Spinal cord (tissue), 10 donors: ENCODE results near the gene PREX1. TPM values are rescaled to one million over a fixed set of nuclear protein-coding genes. Genes with fewer than 3 reads are reported as not detected.

Source experiments
- DNase-seq, 6 donors: peaks; one replicate each; pipeline versions ENCODE4 v3.0.0 to v3.0.0-alpha.2; 2013 to 2015; ENCODE audit warnings: low spot score in 6 of 6, low read depth in 4 of 6
- H3K27ac ChIP-seq: one replicate; pipeline ENCODE4 v1.5.1; 2013; ENCODE audit warnings: low read depth, low read length, control low read depth
- H3K27me3 ChIP-seq: one replicate; pipeline ENCODE4 v1.6.1; 2013; ENCODE audit warnings: low read length; ENCODE audit not compliant: control insufficient read depth, insufficient read depth
- H3K36me3 ChIP-seq: one replicate; pipeline ENCODE4 v1.6.1; 2013; ENCODE audit warnings: low read length; ENCODE audit not compliant: control insufficient read depth, insufficient read depth
- H3K4me1 ChIP-seq: one replicate; pipeline ENCODE4 v1.6.1; 2013; ENCODE audit warnings: low read length; ENCODE audit not compliant: control insufficient read depth, insufficient read depth
- H3K4me3 ChIP-seq: one replicate; pipeline ENCODE4 v1.5.1; 2013; ENCODE audit warnings: low read depth, low read length, control low read depth
- H3K9me3 ChIP-seq: one replicate; pipeline ENCODE4 v1.6.1; 2013; ENCODE audit warnings: low read length; ENCODE audit not compliant: control insufficient read depth, insufficient read depth
- WGBS: methylation state at CpG from one replicate; pipeline ENCODE4 v1.1.5; 2013; ENCODE audit warnings: missing lambda C conversion rate; ENCODE audit not compliant: insufficient coverage; 5-methylcytosine and 5-hydroxymethylcytosine counted together
- polyA plus RNA-seq, 2 donors: library from polyadenylated mRNA; unstranded; fragments of 120-200 nt; gene quantifications; one replicate each; pipeline ENCODE4 v1.2.1, GENCODE V29; 2013; ENCODE audit not compliant: insufficient read length in 2 of 2
- total RNA-seq, 2 donors: library from RNA; depleted of rRNA in 1 of 2; stranded (reverse); fragments of 120-200 nt in 1 of 2; fragments of >200 nt in 1 of 2; gene quantifications; one replicate each; pipeline versions ENCODE4 v1.2.3 to v1.2.4, GENCODE V29; 2013 to 2014
- donor health status: healthy.

Gene PREX1
- total and polyA plus RNA-seq, 4 donors = 46.7 to 99.1 (median 72.9) TPM

- Histone ChIP-seq H3K9me3 (no peaks in the 10 kb centered on the region), H3K27ac (no peak overlapping the region), H3K4me3 (no peak overlapping the region), H3K36me3 (peaks cover 58% of the 10 kb centered on the region), H3K4me1 (peaks cover 31% of the 10 kb centered on the region), H3K27me3 (no peaks in the 10 kb centered on the region)
- WGBS = 55% methylated on average over 9 of the region's 10 CpGs
- DNase-seq = peak in 1 of 6 donors; percentile 68
Measured at GRCh38 chr20:48668451-48668946, 159.3 kb downstream of the PREX1 start.

- WGBS = 84% methylated on average over 12 of the region's 15 CpGs
- H3K27ac ChIP-seq = no peak overlapping the region
- no peak for DNase-seq
- peaks cover 31% of the 10 kb centered on the region for H3K4me1 ChIP-seq
- H3K4me3 ChIP-seq = no peak overlapping the region
- peaks cover 59% of the 10 kb centered on the region for H3K36me3 ChIP-seq
- H3K9me3 ChIP-seq = no peaks in the 10 kb centered on the region
- no peaks in the 10 kb centered on the region for H3K27me3 ChIP-seq
Measured at GRCh38 chr20:48667889-48668413, 159.8 kb downstream of the PREX1 start.

GRCh38 chr20:48667481-48667880 is 160.3 kb downstream of the PREX1 start:
- no peaks in the 10 kb centered on the region for H3K9me3 ChIP-seq
- H3K36me3 ChIP-seq = peaks cover 60% of the 10 kb centered on the region
- H3K4me3 ChIP-seq = no peak overlapping the region
- no peaks in the 10 kb centered on the region for H3K27me3 ChIP-seq
- no peak overlapping the region for H3K27ac ChIP-seq
- 95% methylated on average over 6 of the region's 6 CpGs for WGBS
- no peak for DNase-seq
- peaks cover 31% of the 10 kb centered on the region for H3K4me1 ChIP-seq

GRCh38 chr20:48665785-48666184 is 162.0 kb downstream of the PREX1 start:
- H3K27me3 ChIP-seq = no peaks in the 10 kb centered on the region
- no peak for DNase-seq
- 84% methylated on average over 2 of the region's 8 CpGs for WGBS
- no peak overlapping the region for H3K4me3 ChIP-seq
- H3K9me3 ChIP-seq = no peaks in the 10 kb centered on the region
- H3K36me3 ChIP-seq = peaks cover 62% of the 10 kb centered on the region
- H3K4me1 ChIP-seq = peaks cover 31% of the 10 kb centered on the region
- H3K27ac ChIP-seq = no peak overlapping the region

DNA sequence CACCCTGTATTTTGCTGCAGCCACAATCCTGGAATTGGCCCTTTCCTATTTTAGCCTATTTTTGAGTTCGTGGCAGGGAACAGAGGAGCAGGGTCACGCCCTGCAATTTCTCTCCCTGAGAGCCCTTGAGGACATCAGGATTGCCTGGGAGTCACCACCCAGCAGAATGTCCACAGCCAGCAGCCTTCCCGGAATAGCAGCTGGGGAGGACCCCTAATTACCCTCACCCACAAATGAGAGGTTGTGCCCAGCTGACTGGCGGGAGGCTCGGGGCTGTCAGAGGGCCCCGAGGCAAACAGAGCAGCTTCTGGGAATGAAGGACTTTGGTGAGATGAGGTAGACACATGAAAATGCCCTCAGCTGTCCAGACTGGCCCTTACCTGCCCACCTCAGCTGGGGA is 165.1 kb downstream of the PREX1 start:
- no peak for DNase-seq
- H3K9me3 ChIP-seq = no peaks in the 10 kb centered on the region
- peaks cover 58% of the 10 kb centered on the region for H3K36me3 ChIP-seq
- H3K4me3 ChIP-seq = no peak overlapping the region
- H3K27me3 ChIP-seq = no peaks in the 10 kb centered on the region
- H3K27ac ChIP-seq = no peak overlapping the region
- 77% methylated on average over 3 of the region's 6 CpGs for WGBS
- peaks cover 14% of the 10 kb centered on the region for H3K4me1 ChIP-seq

GRCh38 chr20:48661575-48662455 is 166.0 kb downstream of the PREX1 start:
- no peaks in the 10 kb centered on the region for H3K27me3 ChIP-seq
- peaks cover 18% of the 10 kb centered on the region for H3K4me1 ChIP-seq
- DNase-seq = no peak
- H3K9me3 ChIP-seq = no peaks in the 10 kb centered on the region
- no peak overlapping the region for H3K4me3 ChIP-seq
- WGBS = 84% methylated on average over 6 of the region's 14 CpGs
- H3K36me3 ChIP-seq = peaks cover 65% of the 10 kb centered on the region
- H3K27ac ChIP-seq = no peak overlapping the region

- H3K9me3 ChIP-seq = no peaks in the 10 kb centered on the region
- H3K27ac ChIP-seq = no peak overlapping the region
- H3K27me3 ChIP-seq = no peaks in the 10 kb centered on the region
- DNase-seq = no peak
- no peak overlapping the region for H3K4me3 ChIP-seq
- peaks cover 69% of the 10 kb centered on the region for H3K36me3 ChIP-seq
- H3K4me1 ChIP-seq = peaks cover 22% of the 10 kb centered on the region
- 100% methylated on average over 8 of the region's 9 CpGs for WGBS
Measured at GRCh38 chr20:48660788-48661187, 167.0 kb downstream of the PREX1 start.

DNA sequence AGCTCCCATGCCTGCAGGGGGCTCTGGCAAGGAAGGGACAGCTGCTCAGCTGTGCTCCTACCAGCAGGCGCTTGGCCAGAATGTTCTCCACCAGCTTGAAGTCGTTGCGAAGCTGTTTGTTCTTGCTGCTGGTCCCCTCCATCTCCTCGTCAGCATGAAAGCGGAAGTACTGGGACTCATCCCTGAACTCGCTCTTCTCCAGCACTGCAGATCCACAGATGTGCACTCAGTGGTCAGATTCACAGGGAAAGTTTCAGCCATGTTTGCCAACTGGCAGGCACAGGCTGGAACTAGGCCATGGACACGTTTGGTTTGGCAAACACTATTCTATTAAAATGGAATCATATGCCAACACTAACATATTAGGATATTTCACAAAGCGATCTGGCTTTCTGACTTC is 167.9 kb downstream of the PREX1 start:
- H3K36me3 ChIP-seq = peaks cover 67% of the 10 kb centered on the region
- H3K27me3 ChIP-seq = no peaks in the 10 kb centered on the region
- no peak overlapping the region for H3K4me3 ChIP-seq
- H3K27ac ChIP-seq = no peak overlapping the region
- peaks cover 22% of the 10 kb centered on the region for H3K4me1 ChIP-seq
- 68% methylated on average over 7 of the region's 8 CpGs for WGBS
- peak in 2 of 6 donors; percentile 21 to 58 for DNase-seq
- no peaks in the 10 kb centered on the region for H3K9me3 ChIP-seq

DNA sequence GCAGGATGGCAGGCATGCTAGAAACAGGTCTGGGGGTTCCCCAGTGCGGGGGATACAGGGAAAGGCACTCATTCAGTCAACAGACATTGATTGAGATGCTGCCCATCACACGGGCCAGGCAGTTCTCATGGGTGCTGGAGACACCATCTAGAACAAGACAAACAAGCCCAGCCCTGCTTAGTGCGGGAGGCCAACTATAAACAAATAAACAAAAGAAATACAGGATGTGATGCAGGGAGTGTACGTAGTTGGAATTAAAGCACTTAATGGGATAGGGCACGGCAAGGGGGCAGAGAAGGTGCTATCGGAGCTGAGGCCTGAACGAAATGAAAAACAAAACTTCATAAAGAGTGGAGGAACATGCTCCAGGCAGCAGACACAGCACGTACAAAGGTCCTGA is 169.3 kb downstream of the PREX1 start:
- Histone ChIP-seq H3K4me1 (peaks cover 22% of the 10 kb centered on the region), H3K27me3 (no peaks in the 10 kb centered on the region), H3K9me3 (no peaks in the 10 kb centered on the region), H3K36me3 (peaks cover 67% of the 10 kb centered on the region), H3K4me3 (no peak overlapping the region), H3K27ac (no peak overlapping the region)
- no peak for DNase-seq
- 84% methylated on average over 5 of the region's 8 CpGs for WGBS

DNA sequence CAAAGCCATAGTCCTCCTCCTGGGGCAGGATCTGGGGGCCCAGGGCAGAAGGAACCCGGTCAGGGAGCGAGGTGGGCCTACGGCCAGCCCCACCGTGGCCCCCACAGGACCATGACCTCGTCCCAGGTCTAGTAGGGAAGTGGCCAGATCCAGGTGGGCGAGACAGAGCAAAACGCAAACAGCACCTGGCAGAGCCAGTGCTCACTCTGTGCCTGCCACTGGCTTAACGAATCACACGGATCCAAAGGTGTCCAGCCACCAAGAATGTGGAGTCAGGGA is 169.7 kb downstream of the PREX1 start:
- H3K36me3 ChIP-seq = peaks cover 69% of the 10 kb centered on the region
- no peak for DNase-seq
- no peaks in the 10 kb centered on the region for H3K27me3 ChIP-seq
- H3K4me3 ChIP-seq = no peak overlapping the region
- H3K27ac ChIP-seq = no peak overlapping the region
- H3K4me1 ChIP-seq = peaks cover 24% of the 10 kb centered on the region
- no peaks in the 10 kb centered on the region for H3K9me3 ChIP-seq
- 90% methylated on average over 9 of the region's 9 CpGs for WGBS
